Endothelial cell of umbilical vein (primary cell): Measurements from ENCODE around the gene DBT. TPM values are rescaled to one million over a fixed set of nuclear protein-coding genes. Genes with fewer than 3 reads are reported as not detected.

Source experiments
- BruUV-seq: library from RNA; stranded (reverse); fragments of 400-500 nt; replicated peaks from 2 replicates; lab custom pipeline; 2021; lab: Mats Ljungman, UMichigan
- CTCF ChIA-PET: fragments of 300-600, 350-600 bp; sonication (Branson Sonifier 250); formaldehyde crosslinking; loops from one replicate; lab custom pipeline; 2021; ENCODE audit warnings: antibody characterized with exemption, inconsistent platforms; lab: Charles Lee
- POLR2A ChIA-PET: fragments of 300-600, 350-600 bp; sonication (Branson Sonifier 250); formaldehyde crosslinking; loops from one replicate; lab custom pipeline; 2021; ENCODE audit warnings: antibody characterized with exemption, inconsistent platforms; lab: Charles Lee
- DNase-seq: peaks from one replicate; pipeline ENCODE4 v3.0.0-alpha.2; 2011; ENCODE audit warnings: low read depth, low spot score
- FAIRE-seq: peaks from 2 replicates; lab custom pipeline; 2011; peaks lifted over from hg19 to GRCh38; lab: Jason Lieb, UNC
- H2AFZ ChIP-seq: 2 replicates; pipeline ENCODE4 v1.6.0; 2012; ENCODE audit warnings: low read depth, low read length, control low read depth, inconsistent platforms
- H3K27ac ChIP-seq: 2 replicates; pipeline ENCODE4 v1.5.1; 2011; ENCODE audit warnings: low read depth, mild to moderate bottlenecking, control low read depth, low read length, moderate library complexity; ENCODE audit not compliant: insufficient read depth
- H3K27me3 ChIP-seq, 2 experiments: 2 replicates each; pipeline versions ENCODE4 v1.6.0 to v1.6.1; 2011; ENCODE audit warnings: low read length in 2 of 2, mixed read lengths in 1 of 2; ENCODE audit not compliant: control insufficient read depth in 2 of 2, insufficient read depth in 2 of 2
- H3K36me3 ChIP-seq, 2 experiments: 2 replicates in 1 of 2; 3 replicates in 1 of 2; pipeline ENCODE4 v1.5.1; 2011; ENCODE audit warnings: low read length in 2 of 2, mild to moderate bottlenecking in 1 of 2, moderate library complexity in 1 of 2; ENCODE audit not compliant: control insufficient read depth in 2 of 2, insufficient read depth in 2 of 2; ENCODE audit errors: extremely low read depth in 1 of 2
- H3K4me1 ChIP-seq: 3 replicates; pipeline ENCODE4 v1.5.1; 2011; ENCODE audit warnings: mild to moderate bottlenecking, low read length; ENCODE audit not compliant: control insufficient read depth, insufficient read depth; ENCODE audit errors: extremely low read depth
- H3K4me2 ChIP-seq: 2 replicates; pipeline ENCODE4 v1.6.1; 2011; ENCODE audit warnings: low read length, control low read depth, mixed read lengths; ENCODE audit not compliant: insufficient read depth
- H3K4me3 ChIP-seq, 3 experiments: fragments of 200-600 bp in 1 of 3; sonication (generic), shearing (Covaris generic) in 1 of 3; replicated peaks in 1 of 3; 2 replicates each; pipeline ENCODE4 v1.5.1; 2011 to 2016; ENCODE audit warnings: control low read depth in 3 of 3, low read length in 3 of 3, mild to moderate bottlenecking in 2 of 3, inconsistent platforms in 1 of 3, low read depth in 1 of 3, moderate library complexity in 1 of 3; ENCODE audit not compliant: insufficient read depth in 1 of 3
- H3K79me2 ChIP-seq: 2 replicates; pipeline ENCODE4 v1.6.0; 2012; ENCODE audit warnings: low read length, inconsistent platforms; ENCODE audit not compliant: control insufficient read depth, insufficient read depth
- H3K9ac ChIP-seq: replicated peaks from 2 replicates; pipeline ENCODE3; 2011; ENCODE audit warnings: low read length, control low read depth; ENCODE audit not compliant: insufficient read depth; ENCODE audit errors: extremely low read depth
- H3K9me1 ChIP-seq: replicated peaks from 3 replicates; pipeline ENCODE4 v1.6.0; 2011; ENCODE audit warnings: mild to moderate bottlenecking, low read length; ENCODE audit not compliant: control insufficient read depth, insufficient read depth; ENCODE audit errors: extremely low read depth
- H3K9me3 ChIP-seq: replicated peaks from 2 replicates; pipeline ENCODE4 v1.5.1; 2012; ENCODE audit warnings: low read length, inconsistent platforms; ENCODE audit not compliant: control insufficient read depth, insufficient read depth
- H4K20me1 ChIP-seq: replicated peaks from 2 replicates; pipeline ENCODE3; 2011; ENCODE audit warnings: mild to moderate bottlenecking, low read length; ENCODE audit not compliant: control insufficient read depth, insufficient read depth; ENCODE audit errors: extremely low read depth
- EZH2 ChIP-seq: IDR thresholded peaks from 2 replicates; pipeline ENCODE4 v1.6.1; 2012; ENCODE audit warnings: borderline replicate concordance, low read depth, mild to moderate bottlenecking, moderate library complexity, low read length, inconsistent platforms; ENCODE audit not compliant: severe bottlenecking
- FOS ChIP-seq: IDR thresholded peaks from 2 replicates; pipeline ENCODE4 v1.6.1; 2011; ENCODE audit warnings: mild to moderate bottlenecking, low read length, moderate library complexity, borderline replicate concordance; ENCODE audit not compliant: insufficient read depth
- GATA2 ChIP-seq: IDR thresholded peaks from 2 replicates; pipeline ENCODE4 v1.7.0; 2011; ENCODE audit warnings: low read depth, mild to moderate bottlenecking, moderate library complexity, mixed read lengths, low read length; ENCODE audit not compliant: insufficient read length, insufficient read depth
- MYC ChIP-seq: IDR thresholded peaks from one replicate; pipeline ENCODE4 v1.6.1; 2011; ENCODE audit warnings: mild to moderate bottlenecking, low read depth, low read length
- POLR2A ChIP-seq: IDR thresholded peaks from 2 replicates; pipeline ENCODE4 v1.6.1; 2012; ENCODE audit warnings: low read depth, mild to moderate bottlenecking, control low read depth, low read length
- POLR2AphosphoS5 ChIP-seq: IDR thresholded peaks from 2 replicates; pipeline ENCODE4 v1.6.1; 2012; ENCODE audit warnings: low read depth, mild to moderate bottlenecking, control low read depth, low read length, moderate library complexity; ENCODE audit not compliant: insufficient read depth
- dilution Hi-C: fragments of 300-500 bp; cut with MboI; formaldehyde crosslinking; loops from one replicate; pipeline ENCODE4 v1.15.0; 2019; ENCODE audit warnings: low sequenced_read_pairs; ENCODE audit not compliant: extremely low pct_ligation_motif_present
- intact Hi-C: fragments of 100-400 bp; cut with micrococcal nuclease; formaldehyde crosslinking; loops from one replicate; pipeline ENCODE4 v1.10.0; 2022
- polyA plus RNA-seq, 4 experiments: library from polyadenylated mRNA; depleted of rRNA in 3 of 4; stranded (reverse) in 3 of 4; unstranded in 1 of 4; fragments of >200 nt; gene quantifications; 2 replicates each; pipeline versions ENCODE4 v1.2.1 to v1.2.3, GENCODE V29; 2011 to 2012; ENCODE audit warnings: missing spikeins in 1 of 4
- total RNA-seq: library from RNA; stranded (reverse); gene quantifications from 2 replicates; pipeline ENCODE4 v1.2.3, GENCODE V29; 2021
- TF ChIP-seq, protein P1 (sequence below), 2 donors: IDR thresholded peaks; 1 replicate in 1 of 2; 2 replicates in 1 of 2; pipeline ENCODE4 v1.5.1; 2011; ENCODE audit warnings: low read length in 2 of 2, mild to moderate bottlenecking in 2 of 2, moderate library complexity in 2 of 2, control low read depth in 1 of 2, inconsistent platforms in 1 of 2, low read depth in 1 of 2; ENCODE audit not compliant: insufficient read depth in 1 of 2; ENCODE audit errors: extremely low read depth in 1 of 2

The DBT gene
- total and polyA plus RNA-seq, 2 donors (not counting 3 experiments of a cell fraction or from before 2014, with no cell fraction given): 1.6 to 7.9 TPM

GRCh38 chr1:100230765-100231164, 18.9 kb downstream of the DBT start:
- TF ChIP-seq POLR2AphosphoS5: no peak
- TF ChIP-seq EZH2: no peak
- no peak for TF ChIP-seq MYC
- TF ChIP-seq FOS: no peak
- TF ChIP-seq, protein P1, sequence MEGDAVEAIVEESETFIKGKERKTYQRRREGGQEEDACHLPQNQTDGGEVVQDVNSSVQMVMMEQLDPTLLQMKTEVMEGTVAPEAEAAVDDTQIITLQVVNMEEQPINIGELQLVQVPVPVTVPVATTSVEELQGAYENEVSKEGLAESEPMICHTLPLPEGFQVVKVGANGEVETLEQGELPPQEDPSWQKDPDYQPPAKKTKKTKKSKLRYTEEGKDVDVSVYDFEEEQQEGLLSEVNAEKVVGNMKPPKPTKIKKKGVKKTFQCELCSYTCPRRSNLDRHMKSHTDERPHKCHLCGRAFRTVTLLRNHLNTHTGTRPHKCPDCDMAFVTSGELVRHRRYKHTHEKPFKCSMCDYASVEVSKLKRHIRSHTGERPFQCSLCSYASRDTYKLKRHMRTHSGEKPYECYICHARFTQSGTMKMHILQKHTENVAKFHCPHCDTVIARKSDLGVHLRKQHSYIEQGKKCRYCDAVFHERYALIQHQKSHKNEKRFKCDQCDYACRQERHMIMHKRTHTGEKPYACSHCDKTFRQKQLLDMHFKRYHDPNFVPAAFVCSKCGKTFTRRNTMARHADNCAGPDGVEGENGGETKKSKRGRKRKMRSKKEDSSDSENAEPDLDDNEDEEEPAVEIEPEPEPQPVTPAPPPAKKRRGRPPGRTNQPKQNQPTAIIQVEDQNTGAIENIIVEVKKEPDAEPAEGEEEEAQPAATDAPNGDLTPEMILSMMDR (IDR thresholded peaks at IDR 0.05; ENCODE audit: extremely low read depth in 1 of 2, insufficient read depth in 1 of 2, low read depth in 1 of 2, low read length in 2 of 2): no peak
- no peak for TF ChIP-seq POLR2A
- TF ChIP-seq GATA2: no peak
- H2AFZ ChIP-seq: no peak overlapping the region
- H3K4me2 ChIP-seq: no peak overlapping the region
- no peak overlapping the region for H3K4me3 ChIP-seq
- H3K9me3 ChIP-seq: no peaks in the 10 kb centered on the region
- no peaks in the 10 kb centered on the region for H3K9me1 ChIP-seq
- no peaks in the 10 kb centered on the region for H3K79me2 ChIP-seq
- no peaks in the 10 kb centered on the region for H4K20me1 ChIP-seq
- peaks cover 2 to 3% of the 10 kb centered on the region in 2 experiments for H3K36me3 ChIP-seq
- no peak overlapping the region for H3K9ac ChIP-seq
- H3K4me1 ChIP-seq: no peaks in the 10 kb centered on the region
- BruUV-seq: no TSS peak
- dilution Hi-C loops (no loop called here), intact Hi-C loops (no loop called here)
- no peak overlapping the region for H3K27ac ChIP-seq
- ChIA-PET CTCF (no interaction called here), POLR2A (no interaction called here)
- no peak for FAIRE-seq
- H3K27me3 ChIP-seq: no peaks in the 10 kb centered on the region
- DNase-seq: no peak
